GM06990 (cell line): ENCODE measurements around the gene CENPO.
A peak's percentile ranks its signal among the peaks of the same experiment; 100 is the strongest.

Experiments
- DNase-seq: peaks from one replicate; pipeline ENCODE4 v3.0.0-alpha.2; 2011; ENCODE audit not compliant: insufficient read length; ENCODE audit errors: extremely low read depth
- H3K27me3 ChIP-seq: replicated peaks from 2 replicates; pipeline ENCODE4 v1.6.0; 2011; ENCODE audit warnings: low read length; ENCODE audit not compliant: control insufficient read depth, insufficient read depth
- H3K36me3 ChIP-seq: 2 replicates; pipeline ENCODE4 v1.5.1; 2011; ENCODE audit warnings: low read length; ENCODE audit not compliant: control insufficient read depth, insufficient read depth
- H3K4me3 ChIP-seq: replicated peaks from 2 replicates; pipeline ENCODE4 v1.5.1; 2011; ENCODE audit warnings: low read depth, mild to moderate bottlenecking, control low read depth, low read length
- CTCF ChIP-seq: IDR thresholded peaks from 2 replicates; pipeline ENCODE4 v1.5.1; 2011; ENCODE audit warnings: low read length, control low read depth, mild to moderate bottlenecking, inconsistent platforms; ENCODE audit not compliant: insufficient read depth, poor library complexity, severe bottlenecking

Gene CENPO, protein sequence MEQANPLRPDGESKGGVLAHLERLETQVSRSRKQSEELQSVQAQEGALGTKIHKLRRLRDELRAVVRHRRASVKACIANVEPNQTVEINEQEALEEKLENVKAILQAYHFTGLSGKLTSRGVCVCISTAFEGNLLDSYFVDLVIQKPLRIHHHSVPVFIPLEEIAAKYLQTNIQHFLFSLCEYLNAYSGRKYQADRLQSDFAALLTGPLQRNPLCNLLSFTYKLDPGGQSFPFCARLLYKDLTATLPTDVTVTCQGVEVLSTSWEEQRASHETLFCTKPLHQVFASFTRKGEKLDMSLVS

DNA sequence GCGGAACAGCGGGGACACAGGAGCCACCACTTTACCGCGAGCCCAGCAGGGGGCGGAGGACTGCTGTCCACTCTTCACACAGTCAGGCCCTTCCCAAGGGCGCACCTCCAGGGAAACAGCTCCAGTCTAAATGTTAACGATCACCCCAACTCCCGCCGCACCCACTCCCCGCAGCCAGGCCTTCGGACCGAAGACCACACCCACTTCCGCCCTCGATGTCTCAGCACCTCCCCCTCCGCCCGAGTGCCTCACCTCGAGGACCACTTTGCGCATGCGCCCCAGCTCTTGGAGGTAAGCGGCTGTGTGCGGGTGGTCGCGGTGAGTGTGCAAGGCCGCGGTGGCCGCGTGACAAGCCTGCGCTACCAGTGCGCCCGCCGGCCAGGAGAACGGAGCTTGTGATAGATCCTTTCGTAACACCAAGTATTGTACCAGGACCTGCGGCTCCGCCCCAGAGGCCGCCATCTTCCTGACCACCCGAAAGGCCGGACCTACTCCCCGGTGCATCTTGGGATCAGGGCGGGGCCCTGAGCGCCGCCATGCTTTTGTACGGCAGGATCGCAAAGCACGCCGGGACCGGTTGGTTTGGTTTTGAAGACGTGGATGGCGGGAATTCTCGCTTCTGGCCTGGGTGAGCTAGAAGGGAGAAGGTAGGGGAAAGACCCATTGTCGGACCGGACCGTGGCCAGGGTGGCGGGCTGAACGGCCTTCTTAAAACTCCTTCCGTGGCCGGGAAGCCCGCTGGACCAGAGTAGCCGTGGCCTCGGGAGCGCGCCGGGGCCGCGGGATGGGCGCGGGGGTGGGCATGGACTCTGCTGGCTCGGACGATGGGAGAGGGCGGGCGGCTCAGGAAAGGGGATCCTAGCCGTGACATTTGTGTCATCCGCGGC lies at the start of gene CENPO, which contains the start of gene PTRHD1:
Gene CENPO (plus strand): TSS at position 552 of the 887 bp plus-strand sequence. CDS start 495 bp downstream, outside the sequence.
Gene PTRHD1 (minus strand): TSS at position 518 of the 887 bp plus-strand sequence. CDS start 14 bp downstream, at position 504.
- peak; percentile 30 for TF ChIP-seq CTCF
- Histone ChIP-seq H3K27me3 (no peaks in the 10 kb centered on the region), H3K36me3 (peaks cover 2% of the 10 kb centered on the region; the same call in 1 of the 2 replicates), H3K4me3 (peak within 1 kb of the TSS; percentile 94)
- peak; percentile 97 for DNase-seq

DNA sequence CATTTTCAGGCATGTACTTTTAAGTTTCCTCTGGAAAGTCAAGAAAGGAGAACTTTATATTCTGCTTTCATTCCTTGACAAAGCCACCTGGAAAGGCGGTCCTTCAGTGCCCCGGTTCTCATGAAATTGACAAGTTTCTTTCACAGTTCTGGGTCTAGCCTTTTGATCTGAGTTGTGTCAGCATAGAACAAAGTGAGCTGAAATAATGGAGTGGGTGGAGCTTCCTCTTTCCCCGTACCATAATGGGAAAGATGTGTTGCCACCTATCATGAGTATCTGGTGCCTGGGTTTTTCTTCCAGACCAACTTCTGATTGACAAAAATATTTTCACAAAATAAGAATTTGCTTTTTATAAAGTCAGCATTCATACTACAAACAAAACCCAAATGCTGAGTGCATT lies 49.3 kb upstream of the CENPO start:
- H3K36me3 ChIP-seq = peaks cover 5% of the 10 kb centered on the region
- H3K27me3 ChIP-seq = no peaks in the 10 kb centered on the region
- TF ChIP-seq CTCF = no peak
- H3K4me3 ChIP-seq = no peak overlapping the region
- DNase-seq = no peak

- no peaks in the 10 kb centered on the region for H3K27me3 ChIP-seq
- DNase-seq = no peak
- H3K36me3 ChIP-seq = peaks cover 5% of the 10 kb centered on the region
- H3K4me3 ChIP-seq = no peak overlapping the region
- no peak for TF ChIP-seq CTCF
Measured at GRCh38 chr2:24744356-24744755, 48.9 kb upstream of the CENPO start.

DNA sequence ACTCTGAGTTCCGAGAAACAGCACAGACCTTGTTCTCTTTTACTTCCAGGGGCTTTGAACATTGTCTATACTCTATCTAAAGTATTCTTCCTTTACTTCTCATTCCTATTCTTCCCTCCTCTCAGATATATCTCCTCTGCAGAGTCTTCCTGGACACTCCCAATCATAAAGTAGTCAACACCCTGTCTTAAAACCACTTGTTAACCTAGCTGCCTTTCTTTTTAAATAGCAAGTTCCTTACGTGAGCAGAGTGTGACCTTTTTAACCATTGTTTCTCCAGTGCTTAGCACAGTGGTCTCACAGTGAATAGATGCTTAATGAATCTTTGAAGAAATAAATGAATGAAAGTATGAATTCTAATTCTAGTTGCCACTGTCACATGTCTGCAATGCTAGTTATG lies 47.4 kb upstream of the CENPO start:
- DNase-seq = no peak
- no peak for TF ChIP-seq CTCF
- H3K36me3 ChIP-seq = peaks cover 5% of the 10 kb centered on the region
- H3K4me3 ChIP-seq = no peak overlapping the region
- H3K27me3 ChIP-seq = no peaks in the 10 kb centered on the region

- no peaks in the 10 kb centered on the region for H3K27me3 ChIP-seq
- no peak overlapping the region for H3K4me3 ChIP-seq
- no peak for DNase-seq
- no peak for TF ChIP-seq CTCF
- no peaks in the 10 kb centered on the region; the same call in none of the 2 replicates for H3K36me3 ChIP-seq
Measured at GRCh38 chr2:24747299-24747698, 45.9 kb upstream of the CENPO start.
